Measurements from ENCODE around the gene CLASRP. TPM values are rescaled to one million over a fixed set of nuclear protein-coding genes. Genes with fewer than 3 reads are reported as not detected.

The CLASRP gene
- total and polyA plus RNA-seq, 2 donors = 22.6 to 147 TPM

DNA sequence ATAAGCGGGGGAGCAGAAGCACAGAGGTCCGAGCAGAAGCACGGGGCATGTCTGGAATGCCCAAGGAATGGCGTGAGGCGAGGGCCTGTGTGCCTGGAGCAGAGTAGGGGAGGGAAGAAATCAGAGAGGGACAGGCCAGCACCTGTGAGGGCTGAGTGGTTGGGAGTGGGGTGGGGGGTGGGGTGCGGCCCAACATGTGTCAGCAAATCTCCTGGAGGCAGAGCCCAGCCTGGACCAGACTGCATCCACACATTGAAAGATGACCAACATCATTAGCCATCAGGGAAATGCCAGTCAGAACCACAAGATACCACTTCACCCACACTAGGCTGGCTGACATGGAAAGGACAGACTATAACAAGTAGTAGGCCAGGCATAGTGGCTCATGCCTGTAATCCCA is 11.2 kb downstream of the CLASRP start:
- H3K27me3 ChIP-seq (ENCODE audit: control insufficient read depth in 2 of 2, insufficient read depth in 1 of 2, low read length in 1 of 2) = no peaks in the 10 kb centered on the region
- peaks cover 44 to 48% of the 10 kb centered on the region in 2 donors for H3K36me3 ChIP-seq (ENCODE audit: control insufficient read depth in 2 of 2, insufficient read depth in 2 of 2, low read length in 1 of 2)
- WGBS = 96% methylated on average over 6 of the region's 6 CpGs
- H3K4me1 ChIP-seq (ENCODE audit: control insufficient read depth in 2 of 2, insufficient read depth in 2 of 2, low read length in 2 of 2) = no peaks in the 10 kb centered on the region
- DNase-seq (ENCODE audit: low read depth in 6 of 9, low spot score in 9 of 9) = no peak
- no peak overlapping the region for H3K4me3 ChIP-seq (ENCODE audit: low read length in 2 of 2)
- H3K27ac ChIP-seq (ENCODE audit: low read depth in 1 of 2, low read length in 1 of 2) = no peak overlapping the region
- no peaks in the 10 kb centered on the region for H3K9me3 ChIP-seq (ENCODE audit: control insufficient read depth in 2 of 2, insufficient read depth in 1 of 2, low read length in 1 of 2)

DNA sequence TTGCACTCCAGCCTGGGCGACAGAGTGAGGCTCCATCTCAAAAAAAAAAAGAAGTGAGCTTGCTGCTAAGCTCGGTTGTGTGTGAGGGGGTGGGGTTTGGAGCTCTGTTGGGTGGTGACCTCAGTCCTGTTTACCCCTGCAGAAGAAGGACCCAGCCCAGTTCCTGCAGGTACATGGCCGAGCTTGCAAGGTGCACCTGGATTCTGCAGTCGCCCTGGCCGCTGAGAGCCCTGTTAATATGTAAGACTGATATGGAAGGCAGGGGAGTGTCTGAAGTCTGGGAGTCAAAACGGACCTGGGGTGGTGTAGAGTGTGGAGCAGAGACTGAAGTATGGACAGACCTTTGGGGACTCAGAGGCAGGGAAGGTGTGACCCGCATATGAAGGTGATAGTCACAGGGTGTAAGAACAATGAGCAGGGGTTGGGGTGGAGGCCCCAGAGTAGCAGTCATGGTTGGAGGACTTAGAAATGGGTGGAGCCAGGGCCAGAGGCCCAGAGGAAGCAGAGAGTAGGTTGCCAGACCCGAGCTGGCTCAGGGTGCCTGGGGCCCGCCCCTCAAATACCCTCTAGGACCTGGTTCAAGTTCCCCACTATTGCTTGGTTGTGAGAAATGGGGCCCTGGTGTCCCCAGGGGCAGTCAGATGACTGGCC is 13.2 kb downstream of the CLASRP start:
- Histone ChIP-seq H3K27ac (ENCODE audit: low read depth in 1 of 2, low read length in 1 of 2) (peak overlapping the region in 1 of 2 donors; percentile 18), H3K4me1 (ENCODE audit: control insufficient read depth in 2 of 2, insufficient read depth in 2 of 2, low read length in 2 of 2) (no peaks in the 10 kb centered on the region), H3K36me3 (ENCODE audit: control insufficient read depth in 2 of 2, insufficient read depth in 2 of 2, low read length in 1 of 2) (peaks cover 45 to 55% of the 10 kb centered on the region in 2 donors), H3K9me3 (ENCODE audit: control insufficient read depth in 2 of 2, insufficient read depth in 1 of 2, low read length in 1 of 2) (no peaks in the 10 kb centered on the region), H3K27me3 (ENCODE audit: control insufficient read depth in 2 of 2, insufficient read depth in 1 of 2, low read length in 1 of 2) (no peaks in the 10 kb centered on the region), H3K4me3 (ENCODE audit: low read length in 2 of 2) (no peak overlapping the region)
- WGBS = 91% methylated on average over 9 of the region's 9 CpGs
- no peak for DNase-seq (ENCODE audit: low read depth in 6 of 9, low spot score in 9 of 9)

DNA sequence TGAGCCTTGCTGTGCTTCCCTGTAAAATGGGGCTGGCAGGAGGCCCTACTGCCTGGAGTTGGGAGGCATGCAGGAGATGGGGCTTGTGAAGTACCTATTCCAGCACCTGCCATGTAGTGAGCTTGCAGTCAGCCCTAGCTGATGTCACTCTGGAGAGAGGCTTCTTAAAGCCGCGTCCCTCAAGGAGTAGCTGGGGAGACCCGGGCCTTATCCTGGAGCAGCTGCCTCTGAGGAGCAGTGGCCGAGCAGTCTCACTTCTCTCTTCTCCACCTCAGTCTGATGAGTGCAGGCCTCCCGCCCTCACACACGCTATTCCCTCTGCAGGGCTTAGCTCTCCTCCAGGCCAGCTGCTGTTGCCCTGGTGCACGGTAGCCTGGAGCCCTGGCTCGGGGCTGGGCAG is 18.0 kb downstream of the CLASRP start:
- DNase-seq (ENCODE audit: low read depth in 6 of 9, low spot score in 9 of 9) = no peak
- WGBS = 88% methylated on average over 8 of the region's 8 CpGs
- Histone ChIP-seq H3K4me1 (ENCODE audit: control insufficient read depth in 2 of 2, insufficient read depth in 2 of 2, low read length in 2 of 2) (no peaks in the 10 kb centered on the region), H3K4me3 (ENCODE audit: low read length in 2 of 2) (no peak overlapping the region), H3K27ac (ENCODE audit: low read depth in 1 of 2, low read length in 1 of 2) (no peak overlapping the region), H3K36me3 (ENCODE audit: control insufficient read depth in 2 of 2, insufficient read depth in 2 of 2, low read length in 1 of 2) (peaks cover 89 to 94% of the 10 kb centered on the region in 2 donors), H3K9me3 (ENCODE audit: control insufficient read depth in 2 of 2, insufficient read depth in 1 of 2, low read length in 1 of 2) (peaks cover 0 to 1% of the 10 kb centered on the region in 2 donors), H3K27me3 (ENCODE audit: control insufficient read depth in 2 of 2, insufficient read depth in 1 of 2, low read length in 1 of 2) (no peaks in the 10 kb centered on the region)

DNA sequence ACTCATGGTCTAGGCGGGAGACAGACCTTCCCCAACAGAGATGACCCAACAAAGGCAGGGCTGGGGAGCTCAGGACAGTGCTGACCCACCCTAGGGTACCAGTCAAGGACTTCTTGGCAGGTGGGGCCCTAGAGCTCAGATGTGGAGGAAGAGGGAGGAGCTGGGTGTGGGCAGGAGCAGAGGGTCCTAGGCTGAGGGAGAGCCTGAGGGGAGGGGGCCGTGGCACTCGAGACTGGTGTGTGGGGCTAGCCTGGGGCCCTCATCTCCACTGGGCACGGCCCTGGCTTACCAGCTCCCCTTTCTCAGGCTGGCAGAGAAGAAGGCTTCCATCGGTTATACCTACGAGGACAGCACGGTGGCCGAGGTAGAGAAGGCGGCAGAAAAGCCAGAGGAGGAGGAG is 18.6 kb downstream of the CLASRP start:
- H3K27ac ChIP-seq (ENCODE audit: low read depth in 1 of 2, low read length in 1 of 2) = no peak overlapping the region
- H3K36me3 ChIP-seq (ENCODE audit: control insufficient read depth in 2 of 2, insufficient read depth in 2 of 2, low read length in 1 of 2) = peaks cover 87 to 93% of the 10 kb centered on the region in 2 donors

DNA sequence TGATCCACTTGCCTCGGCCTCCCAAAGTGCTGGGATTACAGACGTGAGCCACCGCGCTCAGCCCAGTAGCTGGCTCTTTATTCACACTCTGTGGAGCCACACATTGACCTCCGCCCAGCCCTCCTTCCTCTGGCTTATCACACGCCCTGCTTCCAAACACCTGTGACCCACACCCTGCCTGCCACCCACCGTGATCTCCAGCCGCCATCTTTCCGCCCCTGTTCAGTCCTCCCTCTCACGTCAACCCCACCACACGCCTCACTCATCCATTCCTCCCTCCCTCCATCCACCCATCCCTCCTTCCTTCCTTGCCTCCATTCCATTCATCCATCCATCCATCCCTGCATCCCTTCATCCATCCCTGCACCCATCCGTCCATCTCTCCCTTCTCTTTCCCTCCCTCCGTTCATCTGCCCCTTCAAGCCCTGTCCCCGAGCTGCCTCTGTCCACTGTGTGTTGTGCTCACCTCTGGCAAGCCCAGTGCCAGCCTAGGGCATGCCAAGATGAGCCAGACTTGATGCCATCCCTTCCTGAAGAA is 19.8 kb downstream of the CLASRP start:
- no peak for DNase-seq (ENCODE audit: low read depth in 6 of 9, low spot score in 9 of 9)

More for the DNA sequence above, 18.6 kb downstream of the CLASRP start:
- H3K4me1 ChIP-seq (ENCODE audit: control insufficient read depth in 2 of 2, insufficient read depth in 2 of 2, low read length in 2 of 2) = no peaks in the 10 kb centered on the region
- no peak for DNase-seq (ENCODE audit: low read depth in 6 of 9, low spot score in 9 of 9)
- H3K9me3 ChIP-seq (ENCODE audit: control insufficient read depth in 2 of 2, insufficient read depth in 1 of 2, low read length in 1 of 2) = peaks cover 0 to 1% of the 10 kb centered on the region in 2 donors
- no peaks in the 10 kb centered on the region for H3K27me3 ChIP-seq (ENCODE audit: control insufficient read depth in 2 of 2, insufficient read depth in 1 of 2, low read length in 1 of 2)
- 96% methylated on average over 9 of the region's 9 CpGs for WGBS
- no peak overlapping the region for H3K4me3 ChIP-seq (ENCODE audit: low read length in 2 of 2)

DNA sequence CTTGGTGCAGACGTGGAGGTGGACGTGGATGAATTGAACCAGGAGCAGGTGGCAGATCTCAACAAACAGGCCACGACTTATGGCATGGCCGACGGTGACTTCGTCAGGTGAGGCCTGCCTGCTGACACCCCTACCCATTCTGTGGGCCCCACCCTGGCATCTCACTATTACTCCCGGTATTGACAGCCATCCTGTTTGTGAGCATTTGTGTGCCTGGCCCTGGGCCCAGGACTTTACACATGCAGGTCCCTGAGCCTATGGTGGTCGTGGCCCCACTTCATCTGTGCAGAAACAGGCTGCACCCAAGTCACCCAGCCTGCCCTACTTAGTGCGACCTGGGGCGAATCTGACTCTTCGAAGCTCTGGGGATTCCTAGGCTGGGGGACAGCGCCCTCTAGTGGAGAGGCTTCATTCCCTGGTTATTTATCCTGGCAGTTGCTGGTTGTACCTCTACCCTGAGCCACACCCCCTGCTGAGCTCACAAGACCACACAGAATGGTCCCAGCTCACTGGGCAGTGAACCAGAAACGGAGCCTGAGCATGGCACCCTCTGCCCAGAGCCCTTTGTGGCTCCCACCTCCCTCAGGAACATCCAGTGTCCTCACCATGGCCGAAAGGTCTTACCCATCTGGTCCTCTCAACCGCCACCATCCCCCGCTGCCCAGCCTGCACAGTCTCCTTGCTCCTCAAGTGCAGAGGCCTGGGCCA is 20.6 kb downstream of the CLASRP start:
- peak in 7 of 9 donors; percentile 57 to 85 (median 72) for DNase-seq (ENCODE audit: low read depth in 6 of 9, low spot score in 9 of 9)
- 74% methylated on average over 16 of the region's 16 CpGs for WGBS
- H3K36me3 ChIP-seq (ENCODE audit: control insufficient read depth in 2 of 2, insufficient read depth in 2 of 2, low read length in 1 of 2) = peaks cover 87 to 93% of the 10 kb centered on the region in 2 donors
- H3K4me1 ChIP-seq (ENCODE audit: control insufficient read depth in 2 of 2, insufficient read depth in 2 of 2, low read length in 2 of 2) = no peaks in the 10 kb centered on the region
- H3K9me3 ChIP-seq (ENCODE audit: control insufficient read depth in 2 of 2, insufficient read depth in 1 of 2, low read length in 1 of 2) = peaks cover 0 to 1% of the 10 kb centered on the region in 2 donors
- H3K27ac ChIP-seq (ENCODE audit: low read depth in 1 of 2, low read length in 1 of 2) = no peak overlapping the region
- no peaks in the 10 kb centered on the region for H3K27me3 ChIP-seq (ENCODE audit: control insufficient read depth in 2 of 2, insufficient read depth in 1 of 2, low read length in 1 of 2)
- H3K4me3 ChIP-seq (ENCODE audit: low read length in 2 of 2) = no peak overlapping the region

More for the DNA sequence above, 19.8 kb downstream of the CLASRP start:
- WGBS = 96% methylated on average over 14 of the region's 14 CpGs
- Histone ChIP-seq H3K4me3 (ENCODE audit: low read length in 2 of 2) (no peak overlapping the region), H3K9me3 (ENCODE audit: control insufficient read depth in 2 of 2, insufficient read depth in 1 of 2, low read length in 1 of 2) (peaks cover 0 to 1% of the 10 kb centered on the region in 2 donors), H3K36me3 (ENCODE audit: control insufficient read depth in 2 of 2, insufficient read depth in 2 of 2, low read length in 1 of 2) (peaks cover 90 to 93% of the 10 kb centered on the region in 2 donors), H3K4me1 (ENCODE audit: control insufficient read depth in 2 of 2, insufficient read depth in 2 of 2, low read length in 2 of 2) (no peaks in the 10 kb centered on the region), H3K27ac (ENCODE audit: low read depth in 1 of 2, low read length in 1 of 2) (no peak overlapping the region), H3K27me3 (ENCODE audit: control insufficient read depth in 2 of 2, insufficient read depth in 1 of 2, low read length in 1 of 2) (no peaks in the 10 kb centered on the region)

DNA sequence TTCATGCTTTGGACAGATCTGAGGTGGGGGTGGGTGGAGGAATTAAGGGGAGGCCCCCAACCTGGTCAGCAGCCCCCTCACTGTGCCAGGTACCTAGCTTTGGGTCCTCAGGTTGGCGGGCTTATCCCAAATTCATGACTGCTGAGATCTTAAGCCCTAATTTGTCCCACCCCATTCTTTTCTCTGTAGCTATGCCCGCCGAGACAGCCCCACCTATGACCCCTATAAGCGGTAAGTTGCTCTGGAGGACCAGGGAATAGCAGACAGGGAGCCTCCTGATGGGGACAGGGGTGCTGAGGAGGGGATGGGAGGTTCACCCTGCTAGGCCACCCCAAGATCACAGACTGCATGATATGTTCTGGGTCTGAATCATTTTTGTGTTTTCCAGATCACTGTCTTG is 23.1 kb downstream of the CLASRP start:
- Histone ChIP-seq H3K27me3 (ENCODE audit: control insufficient read depth in 2 of 2, insufficient read depth in 1 of 2, low read length in 1 of 2) (no peaks in the 10 kb centered on the region), H3K36me3 (ENCODE audit: control insufficient read depth in 2 of 2, insufficient read depth in 2 of 2, low read length in 1 of 2) (peaks cover 80 to 92% of the 10 kb centered on the region in 2 donors), H3K9me3 (ENCODE audit: control insufficient read depth in 2 of 2, insufficient read depth in 1 of 2, low read length in 1 of 2) (peaks cover 0 to 1% of the 10 kb centered on the region in 2 donors), H3K27ac (ENCODE audit: low read depth in 1 of 2, low read length in 1 of 2) (no peak overlapping the region), H3K4me3 (ENCODE audit: low read length in 2 of 2) (no peak overlapping the region), H3K4me1 (ENCODE audit: control insufficient read depth in 2 of 2, insufficient read depth in 2 of 2, low read length in 2 of 2) (no peaks in the 10 kb centered on the region)
- DNase-seq (ENCODE audit: low read depth in 6 of 9, low spot score in 9 of 9) = no peak
- 98% methylated on average over 4 of the region's 4 CpGs for WGBS

DNA sequence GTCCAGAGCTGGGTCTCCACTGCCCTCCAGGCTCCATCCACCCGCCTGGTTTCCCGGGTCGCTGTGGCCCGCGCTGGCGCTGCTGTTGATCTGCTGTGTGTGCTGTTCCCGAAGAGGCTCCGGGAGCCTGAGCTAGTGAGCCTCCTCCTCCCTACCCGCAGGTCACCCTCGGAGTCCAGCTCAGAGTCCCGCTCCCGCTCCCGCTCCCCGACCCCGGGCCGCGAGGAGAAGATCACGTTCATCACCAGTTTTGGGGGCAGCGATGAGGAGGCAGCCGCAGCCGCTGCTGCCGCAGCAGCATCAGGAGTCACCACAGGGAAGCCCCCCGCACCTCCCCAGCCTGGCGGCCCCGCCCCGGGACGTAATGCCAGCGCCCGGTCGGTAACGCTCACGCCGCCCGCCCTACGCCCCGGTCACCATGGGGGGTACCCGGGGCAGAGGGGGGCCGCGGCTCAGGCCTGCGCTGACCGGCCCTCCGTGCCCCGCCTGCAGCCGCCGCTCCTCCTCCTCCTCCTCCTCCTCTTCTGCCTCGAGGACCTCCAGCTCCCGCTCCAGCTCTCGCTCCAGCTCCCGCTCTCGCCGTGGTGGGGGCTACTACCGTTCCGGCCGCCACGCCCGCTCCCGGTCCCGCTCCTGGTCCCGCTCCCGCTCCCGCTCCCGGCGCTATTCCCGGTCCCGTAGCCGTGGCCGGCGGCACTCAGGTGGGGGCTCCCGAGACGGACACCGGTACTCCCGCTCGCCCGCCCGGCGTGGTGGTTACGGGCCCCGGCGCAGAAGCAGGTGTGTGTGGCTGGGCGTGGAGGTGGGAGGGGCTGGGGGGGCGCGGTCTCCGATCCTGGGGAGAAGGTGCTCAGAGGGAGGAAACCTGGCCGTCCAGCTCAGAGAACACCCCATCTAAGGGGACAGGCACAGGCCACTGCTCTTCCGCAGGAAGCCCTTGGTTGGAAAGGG is 25.3 kb downstream of the CLASRP start:
- DNase-seq (ENCODE audit: low read depth in 6 of 9, low spot score in 9 of 9) = no peak
- no peak overlapping the region for H3K27ac ChIP-seq (ENCODE audit: low read depth in 1 of 2, low read length in 1 of 2)
- WGBS = 98% methylated on average over 85 of the region's 85 CpGs
- H3K4me1 ChIP-seq (ENCODE audit: control insufficient read depth in 2 of 2, insufficient read depth in 2 of 2, low read length in 2 of 2) = no peaks in the 10 kb centered on the region
- no peaks in the 10 kb centered on the region for H3K27me3 ChIP-seq (ENCODE audit: control insufficient read depth in 2 of 2, insufficient read depth in 1 of 2, low read length in 1 of 2)
- H3K9me3 ChIP-seq (ENCODE audit: control insufficient read depth in 2 of 2, insufficient read depth in 1 of 2, low read length in 1 of 2) = peaks cover 0 to 1% of the 10 kb centered on the region in 2 donors
- H3K36me3 ChIP-seq (ENCODE audit: control insufficient read depth in 2 of 2, insufficient read depth in 2 of 2, low read length in 1 of 2) = peaks cover 75 to 92% of the 10 kb centered on the region in 2 donors
- no peak overlapping the region for H3K4me3 ChIP-seq (ENCODE audit: low read length in 2 of 2)

Data from thymus (tissue), 11 donors.